Measurements from ENCODE around the gene RAB11FIP4. TPM values are rescaled to one million over a fixed set of nuclear protein-coding genes. Genes with fewer than 3 reads are reported as not detected.
"Not testable (repeated sequence)": the region's sequence is repeated elsewhere in the genome, so short reads cannot be mapped to it uniquely, and the experiment has no call there.

The RAB11FIP4 gene
- total RNA-seq, 4 donors from 2014 or later, result 0.09 to 0.22 (median 0.16) TPM; not detected in 1

- Histone ChIP-seq H3K27ac (no peak overlapping the region), H3K27me3 (peaks cover 4 to 15% (median 14%) of the 10 kb centered on the region in 3 donors), H3K9me3 (no peaks in the 10 kb centered on the region), H3K36me3 (no peaks in the 10 kb centered on the region), H3K4me1 (no peaks in the 10 kb centered on the region), H3K4me3 (no peak overlapping the region)
- DNase-seq (no peak), ATAC-seq (no peak)
- intact Hi-C loops (cut with DNase I; ENCODE audit: low total_unique reads) (loop anchor here (5.0 kb wide), 1 partner anchor 407 kb away; no protein-coding TSS in a partner anchor), in situ Hi-C loops (cut with MboI; ENCODE audit: low sequenced_read_pairs in 4 of 4) (loop anchor here (5.0 to 25.0 kb wide), 3 partner anchors 92 to 427 kb away; partner anchors contain the start of gene COPRS (in 1 of the 4))
- TF ChIP-seq, protein P1, sequence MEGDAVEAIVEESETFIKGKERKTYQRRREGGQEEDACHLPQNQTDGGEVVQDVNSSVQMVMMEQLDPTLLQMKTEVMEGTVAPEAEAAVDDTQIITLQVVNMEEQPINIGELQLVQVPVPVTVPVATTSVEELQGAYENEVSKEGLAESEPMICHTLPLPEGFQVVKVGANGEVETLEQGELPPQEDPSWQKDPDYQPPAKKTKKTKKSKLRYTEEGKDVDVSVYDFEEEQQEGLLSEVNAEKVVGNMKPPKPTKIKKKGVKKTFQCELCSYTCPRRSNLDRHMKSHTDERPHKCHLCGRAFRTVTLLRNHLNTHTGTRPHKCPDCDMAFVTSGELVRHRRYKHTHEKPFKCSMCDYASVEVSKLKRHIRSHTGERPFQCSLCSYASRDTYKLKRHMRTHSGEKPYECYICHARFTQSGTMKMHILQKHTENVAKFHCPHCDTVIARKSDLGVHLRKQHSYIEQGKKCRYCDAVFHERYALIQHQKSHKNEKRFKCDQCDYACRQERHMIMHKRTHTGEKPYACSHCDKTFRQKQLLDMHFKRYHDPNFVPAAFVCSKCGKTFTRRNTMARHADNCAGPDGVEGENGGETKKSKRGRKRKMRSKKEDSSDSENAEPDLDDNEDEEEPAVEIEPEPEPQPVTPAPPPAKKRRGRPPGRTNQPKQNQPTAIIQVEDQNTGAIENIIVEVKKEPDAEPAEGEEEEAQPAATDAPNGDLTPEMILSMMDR (IDR thresholded peaks at IDR 0.05 in 4 of 5, conservative IDR thresholded peaks at IDR 0.05 in 1 of 5), result no peak
- TF ChIP-seq POLR2A (IDR thresholded peaks at IDR 0.05), result no peak
Measured at GRCh38 chr17:31435581-31435980, 44.1 kb downstream of the RAB11FIP4 start.

- Histone ChIP-seq H3K4me3 (no peak overlapping the region), H3K27ac (no peak overlapping the region), H3K36me3 (no peaks in the 10 kb centered on the region), H3K27me3 (peaks cover 0 to 2% (median 0%) of the 10 kb centered on the region in 3 donors), H3K9me3 (no peaks in the 10 kb centered on the region), H3K4me1 (no peaks in the 10 kb centered on the region)
- intact Hi-C loops (cut with DNase I; ENCODE audit: low total_unique reads), result loop anchor here (1.0 to 5.0 kb wide), 3 partner anchors 79 to 404 kb away; no protein-coding TSS in a partner anchor
- in situ Hi-C loops (cut with MboI; ENCODE audit: low sequenced_read_pairs in 4 of 4), result loop anchor here (5.0 to 25.0 kb wide), 3 partner anchors 89 to 424 kb away; partner anchors contain the start of gene COPRS (in 1 of the 4)
- TF ChIP-seq POLR2A (IDR thresholded peaks at IDR 0.05), result no peak
- TF ChIP-seq, protein P1 (IDR thresholded peaks at IDR 0.05 in 4 of 5, conservative IDR thresholded peaks at IDR 0.05 in 1 of 5), result no peak
- DNase-seq (no peak), ATAC-seq (no peak)
Measured at GRCh38 chr17:31437720-31438400, 46.4 kb downstream of the RAB11FIP4 start.

- Histone ChIP-seq H3K4me3 (no peak overlapping the region), H3K27me3 (no peaks in the 10 kb centered on the region), H3K36me3 (no peaks in the 10 kb centered on the region), H3K9me3 (no peaks in the 10 kb centered on the region), H3K4me1 (no peaks in the 10 kb centered on the region), H3K27ac (no peak overlapping the region)
- intact Hi-C loops (cut with DNase I; ENCODE audit: low total_unique reads), result loop anchor here (5.0 kb wide), 1 partner anchor 403 kb away; no protein-coding TSS in a partner anchor
- DNase-seq (no peak), ATAC-seq (no peak)
- in situ Hi-C loops (cut with MboI; ENCODE audit: low sequenced_read_pairs in 4 of 4), result loop anchor here (5.0 to 25.0 kb wide), 5 partner anchors 83 to 423 kb away; partner anchors contain the start of gene COPRS (in 1 of the 4)
- TF ChIP-seq POLR2A (IDR thresholded peaks at IDR 0.05), result no peak
- TF ChIP-seq, protein P1 (IDR thresholded peaks at IDR 0.05 in 4 of 5, conservative IDR thresholded peaks at IDR 0.05 in 1 of 5), result no peak
Measured at GRCh38 chr17:31439716-31440115, 48.2 kb downstream of the RAB11FIP4 start.

- H3K36me3 ChIP-seq, result no peaks in the 10 kb centered on the region
- H3K27me3 ChIP-seq, result no peaks in the 10 kb centered on the region
- H3K27ac ChIP-seq, result no peak overlapping the region
- in situ Hi-C loops (cut with MboI; ENCODE audit: low sequenced_read_pairs in 4 of 4) (loop anchor here (5.0 to 25.0 kb wide), 4 partner anchors 80 to 420 kb away; partner anchors contain the start of gene COPRS (in 1 of the 4)), intact Hi-C loops (cut with DNase I; ENCODE audit: low total_unique reads) (no loop called here)
- ATAC-seq (no peak), DNase-seq (no peak)
- H3K4me3 ChIP-seq, result no peak overlapping the region
- H3K4me1 ChIP-seq, result no peaks in the 10 kb centered on the region
- H3K9me3 ChIP-seq, result no peaks in the 10 kb centered on the region
- TF ChIP-seq, protein P1 (IDR thresholded peaks at IDR 0.05 in 4 of 5, conservative IDR thresholded peaks at IDR 0.05 in 1 of 5), result no peak
- no peak for TF ChIP-seq POLR2A (IDR thresholded peaks at IDR 0.05)
Measured at GRCh38 chr17:31442276-31442675, 50.8 kb downstream of the RAB11FIP4 start.

GRCh38 chr17:31442856-31443255, 51.4 kb downstream of the RAB11FIP4 start:
- H3K4me3 ChIP-seq; H3K27ac ChIP-seq; H3K9me3 ChIP-seq; DNase-seq; intact Hi-C loops (cut with DNase I; ENCODE audit: low total_unique reads); H3K36me3 ChIP-seq; H3K4me1 ChIP-seq; ATAC-seq; H3K27me3 ChIP-seq: not testable (repeated sequence)
- in situ Hi-C loops (cut with MboI; ENCODE audit: low sequenced_read_pairs in 4 of 4), result loop anchor here (5.0 to 25.0 kb wide), 4 partner anchors 79 to 419 kb away; partner anchors contain the start of gene COPRS (in 1 of the 4)

Measured in gastrocnemius medialis (tissue), 4 donors.